ENCODE measurements around the gene GPR62. TPM values are rescaled to one million over a fixed set of nuclear protein-coding genes. Genes with fewer than 3 reads are reported as not detected.

Gene GPR62
- polyA plus RNA-seq, 3 donors, result 0.07 to 0.28 TPM; not detected in 1

- no peak overlapping the region for H3K27ac ChIP-seq (ENCODE audit: low read depth, low read length)
- 71 to 86% (median 79%) methylated on average over 2 of the region's 2 CpGs for WGBS, 3 donors
These were observed 44.7 kb downstream of the GPR62 start for GRCh38 chr3:51999846-52000245.

- H3K27ac ChIP-seq (ENCODE audit: low read depth, low read length), result no peak overlapping the region
- 2 to 3% (median 2%) methylated on average over 18 of the region's 18 CpGs for WGBS, 3 donors
These were observed 46.3 kb downstream of the GPR62 start for GRCh38 chr3:52001443-52001974.

- H3K27ac ChIP-seq (ENCODE audit: low read depth, low read length), result no peak overlapping the region
- 73 to 78% (median 75%) methylated on average over 6 of the region's 6 CpGs for WGBS, 3 donors
These were observed 47.6 kb downstream of the GPR62 start for GRCh38 chr3:52002748-52003147.

DNA sequence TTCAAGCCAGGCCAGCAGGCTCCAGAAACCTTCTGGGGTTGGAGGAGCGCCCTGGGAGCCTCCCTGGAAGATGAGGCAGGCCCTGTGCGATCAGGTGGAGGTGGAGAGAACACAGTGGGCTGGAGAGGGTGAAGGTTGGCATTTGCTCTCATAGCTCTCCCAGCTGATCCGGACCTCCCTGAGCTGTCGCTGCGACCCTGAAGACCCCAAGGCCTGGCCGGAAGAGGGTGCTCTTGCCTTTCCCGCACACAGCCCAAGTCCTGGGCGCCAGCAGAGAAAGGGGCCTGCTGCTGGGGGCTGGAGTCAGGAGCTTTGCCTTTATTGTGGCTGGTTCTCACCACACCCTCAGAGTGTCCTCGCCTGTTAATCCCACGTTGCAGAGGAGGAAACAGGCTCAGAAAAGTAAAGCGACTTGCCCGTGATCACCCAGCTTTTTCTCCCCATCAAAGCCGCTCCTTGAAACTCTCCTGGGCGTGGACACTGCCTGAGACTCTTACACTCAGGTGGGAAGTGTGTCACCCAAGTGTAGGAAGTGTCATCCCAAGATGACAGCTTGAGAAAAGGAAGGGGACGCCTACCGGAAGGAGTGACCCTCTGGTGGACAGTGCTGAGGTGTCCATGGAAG is 49.1 kb downstream of the GPR62 start:
- H3K27ac ChIP-seq (ENCODE audit: low read depth, low read length), result no peak overlapping the region
- WGBS, 3 donors, result 60 to 69% (median 64%) methylated on average over 16 of the region's 16 CpGs

DNA sequence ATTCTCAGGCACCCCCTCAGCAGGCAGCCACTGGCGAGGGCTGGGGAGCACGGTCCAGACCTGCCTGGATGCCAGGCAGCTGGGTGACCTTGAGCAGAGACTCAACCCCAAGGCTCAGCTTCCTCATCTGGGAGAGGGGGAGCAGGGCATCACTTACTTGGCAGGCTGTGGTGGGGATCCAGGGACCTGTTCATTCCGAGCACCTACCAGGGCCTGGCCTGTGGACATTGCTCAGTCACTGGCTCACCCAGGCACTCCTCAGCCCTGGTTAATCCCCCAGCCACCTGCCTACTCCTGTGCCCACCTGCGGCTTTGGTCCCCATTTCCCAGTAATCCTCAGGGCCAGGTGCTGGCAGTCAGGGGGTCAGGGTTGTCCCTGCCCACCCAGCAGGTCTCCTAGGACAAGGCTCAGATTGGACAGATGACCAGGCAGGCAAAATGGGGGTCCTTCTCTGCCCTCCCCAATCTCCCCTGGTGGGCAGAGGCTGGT is 49.8 kb downstream of the GPR62 start:
- H3K27ac ChIP-seq (ENCODE audit: low read depth, low read length), result no peak overlapping the region
- WGBS, 3 donors, result 81 to 89% (median 89%) methylated on average over 4 of the region's 4 CpGs

DNA sequence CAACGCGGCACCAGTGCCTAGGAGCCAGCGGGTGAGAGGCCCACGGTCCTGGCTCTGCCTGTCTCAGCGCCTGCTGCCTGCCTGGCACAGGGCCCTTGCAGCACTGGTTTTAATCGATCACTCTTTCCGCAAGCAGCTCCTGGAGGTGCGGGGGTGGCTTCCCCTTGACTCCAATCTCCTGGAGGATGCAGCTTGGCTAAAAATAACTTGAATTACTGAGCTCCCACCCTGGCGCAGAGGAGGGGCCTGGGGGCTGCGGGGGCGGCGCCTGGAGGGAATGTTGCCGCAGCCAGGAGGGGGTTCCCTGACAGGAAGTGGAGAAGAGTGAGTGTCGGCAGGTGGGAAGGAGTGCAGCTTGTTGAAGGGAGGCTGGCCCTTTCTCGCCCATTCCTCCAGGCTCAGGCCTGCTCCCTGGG is 50.4 kb downstream of the GPR62 start:
- WGBS, 3 donors, result 7 to 10% (median 9%) methylated on average over 15 of the region's 15 CpGs
- H3K27ac ChIP-seq (ENCODE audit: low read depth, low read length), result no peak overlapping the region

DNA sequence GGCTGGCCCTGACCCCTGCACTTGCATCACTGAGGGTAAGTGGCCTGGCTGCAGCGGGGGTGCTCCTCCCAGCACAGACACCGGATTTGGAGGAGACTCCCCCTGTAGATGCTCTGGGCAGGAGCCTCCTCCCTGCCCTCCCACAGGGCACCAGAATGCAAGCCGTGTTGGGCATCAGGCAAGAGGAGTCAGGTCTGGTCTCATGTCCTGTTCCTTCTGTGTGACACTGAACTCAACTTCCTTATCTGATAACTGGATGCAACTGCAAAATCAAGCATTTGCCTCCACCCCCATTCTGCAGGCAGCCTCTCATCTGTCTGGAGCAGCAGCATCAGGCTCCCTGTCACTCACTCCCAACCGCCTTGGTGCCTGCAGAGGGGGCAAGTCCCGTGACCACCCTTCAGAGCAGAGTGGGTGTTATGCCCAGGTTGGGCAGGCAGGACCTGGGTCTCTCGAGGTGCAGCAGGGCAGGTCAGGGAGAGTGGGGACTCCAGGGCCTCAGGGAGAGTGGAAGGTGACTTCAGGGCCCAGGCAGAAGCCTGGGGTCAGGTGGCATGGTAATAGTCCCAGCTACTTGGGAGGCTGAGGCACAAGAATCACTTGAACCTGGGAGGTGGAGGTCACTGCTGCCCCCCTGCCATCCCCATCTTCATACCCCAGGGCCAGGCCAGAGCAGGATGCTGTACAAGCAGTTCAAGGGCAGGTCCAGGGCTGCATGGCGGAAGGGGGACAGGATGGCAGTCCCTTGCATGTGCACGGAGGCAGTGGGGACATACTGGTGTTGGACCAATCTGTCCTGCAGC is 51.0 kb downstream of the GPR62 start:
- H3K27ac ChIP-seq (ENCODE audit: low read depth, low read length), result no peak overlapping the region
- WGBS, 3 donors, result 41 to 56% (median 50%) methylated on average over 8 of the region's 8 CpGs

DNA sequence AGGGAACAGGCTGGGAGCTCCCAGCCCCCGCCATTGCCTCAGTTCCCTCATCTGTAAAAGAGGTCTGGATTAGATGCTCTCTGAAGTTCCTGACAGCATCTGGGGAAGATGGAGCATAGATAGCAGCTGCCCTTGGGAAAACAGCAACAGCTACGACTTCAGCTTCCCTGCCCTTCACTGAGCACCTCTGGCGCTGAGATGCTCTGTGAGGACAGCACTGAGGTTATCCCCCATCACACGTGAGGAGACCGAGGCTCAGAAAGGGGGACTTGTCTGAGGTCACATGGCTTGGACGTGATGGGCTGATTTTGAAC is 51.6 kb downstream of the GPR62 start:
- H3K27ac ChIP-seq (ENCODE audit: low read depth, low read length), result no peak overlapping the region

More for the DNA sequence above, 51.6 kb downstream of the GPR62 start:
- WGBS, 3 donors, result 78 to 85% (median 83%) methylated on average over 6 of the region's 6 CpGs

Other genes starting within 250 kb of the GPR62 start
- gene GRM2, start 248.3 kb upstream of the GPR62 start, polyA plus RNA-seq, result under 1 TPM; 0.14 to 0.22 (median 0.21) TPM
- gene IQCF6, start 176.1 kb upstream of the GPR62 start, polyA plus RNA-seq, result not detected
- not detected for gene IQCF2, start 93.8 kb upstream of the GPR62 start, polyA plus RNA-seq
- gene IQCF5, start 79.8 kb upstream of the GPR62 start, polyA plus RNA-seq, result not detected
- not detected for gene IQCF1, start 52.0 kb upstream of the GPR62 start, polyA plus RNA-seq
- gene RRP9, start 13.5 kb upstream of the GPR62 start, polyA plus RNA-seq, result 10 to 100 TPM; 16.5 to 35.7 (median 18.0) TPM
- gene PARP3, start 13.0 kb upstream of the GPR62 start, polyA plus RNA-seq, result 10 to 100 TPM in 2 of 3 donors, 1 to 10 TPM in 1; 5.0 to 25.5 (median 19.6) TPM
- gene PCBP4, start 12.1 kb downstream of the GPR62 start, polyA plus RNA-seq, result 10 to 100 TPM; 11.7 to 46.0 (median 18.9) TPM
- 100 to 1,000 TPM in 2 of 3 donors, 10 to 100 TPM in 1; 50.8 to 128 (median 118) TPM for gene ABHD14B, start 18.7 kb downstream of the GPR62 start, polyA plus RNA-seq
- gene ABHD14A, start 19.7 kb downstream of the GPR62 start, polyA plus RNA-seq, result 10 to 100 TPM; 17.2 to 48.4 (median 46.1) TPM
- gene ACY1, start 28.2 kb downstream of the GPR62 start, polyA plus RNA-seq, result 10 to 100 TPM; 22.6 to 73.7 (median 46.8) TPM
- 1,000 to 10,000 TPM; 1,845 to 3,201 (median 3,021) TPM for gene RPL29, start 40.5 kb downstream of the GPR62 start, polyA plus RNA-seq
- gene DUSP7, start 101.2 kb downstream of the GPR62 start, polyA plus RNA-seq, result 1 to 10 TPM; 3.2 to 10.0 (median 9.4) TPM
- 1 to 10 TPM in 1 of 3 donors, under 1 TPM in 2; 0.74 to 2.6 (median 0.90) TPM for gene POC1A, start 199.0 kb downstream of the GPR62 start, polyA plus RNA-seq
- 10 to 100 TPM; 17.1 to 70.8 (median 37.3) TPM for gene ALAS1, start 242.8 kb downstream of the GPR62 start, polyA plus RNA-seq

Measured in adipose tissue (tissue), 3 donors.